Measurements from ENCODE around the gene CPT1B.

Gene CPT1B

DNA sequence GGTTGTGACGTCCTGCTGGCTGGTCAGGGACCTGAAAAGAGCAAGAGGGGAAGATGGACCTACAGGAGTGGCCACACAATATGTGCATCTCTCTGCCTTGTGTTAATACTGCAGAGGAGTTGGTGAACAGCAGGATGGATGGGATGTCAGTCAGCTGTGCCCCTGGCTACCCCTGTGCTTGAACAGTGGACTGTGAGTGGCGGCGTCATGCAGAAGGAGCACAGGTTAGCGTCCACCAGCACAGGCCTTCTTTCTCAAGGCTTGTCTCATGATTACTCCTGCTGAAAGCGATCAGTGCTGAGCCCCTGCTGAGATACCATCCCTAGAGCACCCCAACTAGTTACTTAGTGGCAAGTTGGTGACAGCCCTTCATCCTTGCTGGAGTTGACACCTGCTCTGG lies 8.2 kb upstream of the CPT1B start:
- Histone ChIP-seq H3K36me3 (ENCODE audit: insufficient read depth, low read length) (no peaks in the 10 kb centered on the region), H3K9me3 (ENCODE audit: low read length) (peaks cover 3% of the 10 kb centered on the region), H2AFZ (ENCODE audit: low read depth, low read length) (no peak overlapping the region), H3K4me1 (ENCODE audit: insufficient read depth, low read length) (peaks cover 11% of the 10 kb centered on the region), H3K4me3 (ENCODE audit: low read length) (no peak overlapping the region), H3K27me3 (ENCODE audit: insufficient read depth, low read length) (no peaks in the 10 kb centered on the region)

DNA sequence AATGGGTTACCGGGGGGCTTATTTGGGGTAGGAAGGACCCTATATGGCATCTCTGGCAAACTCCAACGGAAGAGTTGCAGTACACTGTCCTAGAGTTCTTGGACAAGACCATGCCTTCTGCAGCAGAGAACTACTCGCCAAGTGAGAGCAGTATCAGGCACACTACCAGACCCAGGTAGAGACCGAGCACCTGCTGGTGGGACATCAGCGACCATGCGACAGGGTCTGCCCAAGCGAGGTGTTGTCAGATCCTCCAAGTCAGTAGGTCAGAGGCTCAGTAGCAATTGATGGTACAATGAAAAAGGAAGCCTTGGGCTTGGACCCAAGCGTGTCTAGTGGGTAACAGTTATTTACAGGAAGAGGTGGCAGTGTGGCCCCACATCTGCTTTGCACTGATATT lies 7.6 kb upstream of the CPT1B start:
- Histone ChIP-seq H3K9me3 (ENCODE audit: low read length) (peaks cover 3% of the 10 kb centered on the region), H3K4me1 (ENCODE audit: insufficient read depth, low read length) (peaks cover 13% of the 10 kb centered on the region), H3K36me3 (ENCODE audit: insufficient read depth, low read length) (peaks cover 6% of the 10 kb centered on the region), H3K4me3 (ENCODE audit: low read length) (no peak overlapping the region), H3K27me3 (ENCODE audit: insufficient read depth, low read length) (no peaks in the 10 kb centered on the region), H2AFZ (ENCODE audit: low read depth, low read length) (no peak overlapping the region)

DNA sequence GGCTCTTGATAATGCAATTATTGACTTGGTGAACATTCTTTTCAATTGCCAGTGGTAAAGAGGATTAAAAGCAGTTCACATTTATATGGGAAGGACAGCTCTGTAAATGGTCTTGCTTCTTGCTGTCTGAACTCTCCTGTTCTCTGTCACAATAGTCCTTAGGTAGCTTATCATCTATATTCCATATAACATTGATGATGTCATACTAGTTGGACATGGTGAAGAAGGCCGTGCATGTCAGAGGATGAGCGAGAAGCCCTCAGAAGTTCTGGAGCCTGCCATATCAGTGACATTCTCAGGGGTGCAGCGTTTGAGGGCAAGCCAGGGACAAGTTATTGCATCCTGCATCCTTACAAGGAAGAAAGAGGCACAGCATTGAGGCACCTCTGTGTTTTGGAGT lies 7.0 kb upstream of the CPT1B start:
- Histone ChIP-seq H3K27me3 (ENCODE audit: insufficient read depth, low read length) (no peaks in the 10 kb centered on the region), H3K4me3 (ENCODE audit: low read length) (no peak overlapping the region)

DNA sequence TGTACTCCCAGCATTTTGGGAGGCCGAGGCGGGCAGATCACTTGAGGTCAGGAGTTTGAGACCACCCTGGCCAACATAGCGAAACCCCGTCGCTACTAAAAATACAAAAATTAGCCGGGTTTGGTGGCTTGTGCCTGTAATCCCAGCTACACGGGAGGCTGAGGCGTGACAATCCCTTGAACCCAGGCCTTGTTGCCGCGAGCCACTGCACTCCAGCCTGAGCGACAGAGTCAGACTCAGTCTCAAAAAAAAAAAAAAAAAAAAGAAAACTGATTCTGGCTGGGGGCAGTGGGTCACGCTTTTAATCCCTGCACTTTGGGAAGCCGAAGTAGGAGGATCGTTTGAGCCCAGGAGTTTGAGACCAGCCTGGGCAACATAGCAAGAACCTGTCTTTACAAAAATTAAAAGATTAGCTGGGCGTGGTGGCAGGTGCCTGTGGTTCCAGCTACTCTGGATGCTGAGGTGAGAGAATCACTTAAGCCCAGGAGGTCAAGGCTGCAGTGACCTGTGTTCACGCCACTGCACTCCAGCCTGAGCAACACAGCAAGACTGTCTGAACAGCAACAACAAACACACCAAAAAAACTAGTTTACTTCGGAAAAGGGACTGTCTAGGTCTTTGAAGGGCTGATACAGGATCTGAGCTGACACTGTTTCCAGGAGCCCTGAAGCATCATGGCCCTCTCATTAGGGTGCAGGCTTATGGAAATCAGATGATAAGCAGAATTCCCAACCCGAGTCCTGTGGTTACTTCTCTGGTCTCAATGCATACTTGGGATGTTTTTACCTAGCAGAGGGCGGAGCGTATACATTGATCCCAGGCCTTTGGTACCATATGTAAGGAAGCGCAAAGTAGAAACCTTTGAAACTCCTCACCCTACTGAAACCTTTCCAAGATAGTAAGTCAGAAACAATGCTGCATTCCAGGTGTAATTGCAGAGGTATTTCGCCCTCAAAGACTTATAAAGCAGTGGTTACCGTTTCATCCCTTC lies 6.2 kb upstream of the CPT1B start:
- H3K4me3 ChIP-seq (ENCODE audit: low read length), result no peak overlapping the region
- no peaks in the 10 kb centered on the region for H3K27me3 ChIP-seq (ENCODE audit: insufficient read depth, low read length)
- H3K4me1 ChIP-seq (ENCODE audit: insufficient read depth, low read length), result peaks cover 13% of the 10 kb centered on the region
- H3K36me3 ChIP-seq (ENCODE audit: insufficient read depth, low read length), result peaks cover 18% of the 10 kb centered on the region
- no peak overlapping the region for H2AFZ ChIP-seq (ENCODE audit: low read depth, low read length)
- peaks cover 3% of the 10 kb centered on the region for H3K9me3 ChIP-seq (ENCODE audit: low read length)

More for the DNA sequence above, 7.0 kb upstream of the CPT1B start:
- Histone ChIP-seq H3K4me1 (ENCODE audit: insufficient read depth, low read length) (peaks cover 13% of the 10 kb centered on the region), H3K9me3 (ENCODE audit: low read length) (peaks cover 3% of the 10 kb centered on the region), H3K36me3 (ENCODE audit: insufficient read depth, low read length) (peaks cover 9% of the 10 kb centered on the region), H2AFZ (ENCODE audit: low read depth, low read length) (no peak overlapping the region)

DNA sequence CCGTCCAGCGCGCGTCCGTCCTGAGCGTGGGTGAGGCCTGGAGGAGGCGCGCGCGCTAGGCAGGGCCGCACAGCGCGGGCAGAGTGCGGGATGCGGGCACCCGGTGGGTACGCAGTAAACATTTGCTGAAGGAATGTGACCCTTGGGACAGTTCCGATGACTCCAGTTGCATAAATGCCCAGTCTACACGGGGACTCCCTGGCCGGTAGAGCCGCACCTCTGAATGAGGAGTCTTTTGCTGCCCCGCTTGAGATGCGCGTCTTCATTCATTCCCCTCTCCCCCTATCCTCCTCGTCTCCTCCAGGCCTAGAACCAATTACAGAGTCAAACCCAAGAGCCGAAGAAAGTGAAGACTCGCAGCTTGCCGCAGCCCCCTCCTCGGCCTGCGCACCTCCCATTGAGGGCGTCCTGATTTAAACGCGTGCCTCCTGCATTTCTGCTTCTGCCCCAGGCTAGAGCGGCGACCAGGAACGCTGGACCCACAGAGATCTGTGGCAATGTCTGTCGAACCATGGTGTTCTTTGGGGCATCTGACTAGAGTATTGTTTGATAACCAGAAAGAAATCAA lies 5.2 kb upstream of the CPT1B start:
- Histone ChIP-seq H3K4me3 (ENCODE audit: low read length) (peak overlapping the region; percentile 86), H2AFZ (ENCODE audit: low read depth, low read length) (peak overlapping the region; percentile 58), H3K36me3 (ENCODE audit: insufficient read depth, low read length) (peaks cover 27% of the 10 kb centered on the region), H3K4me1 (ENCODE audit: insufficient read depth, low read length) (peaks cover 13% of the 10 kb centered on the region), H3K9me3 (ENCODE audit: low read length) (no peaks in the 10 kb centered on the region), H3K27me3 (ENCODE audit: insufficient read depth, low read length) (no peaks in the 10 kb centered on the region)

DNA sequence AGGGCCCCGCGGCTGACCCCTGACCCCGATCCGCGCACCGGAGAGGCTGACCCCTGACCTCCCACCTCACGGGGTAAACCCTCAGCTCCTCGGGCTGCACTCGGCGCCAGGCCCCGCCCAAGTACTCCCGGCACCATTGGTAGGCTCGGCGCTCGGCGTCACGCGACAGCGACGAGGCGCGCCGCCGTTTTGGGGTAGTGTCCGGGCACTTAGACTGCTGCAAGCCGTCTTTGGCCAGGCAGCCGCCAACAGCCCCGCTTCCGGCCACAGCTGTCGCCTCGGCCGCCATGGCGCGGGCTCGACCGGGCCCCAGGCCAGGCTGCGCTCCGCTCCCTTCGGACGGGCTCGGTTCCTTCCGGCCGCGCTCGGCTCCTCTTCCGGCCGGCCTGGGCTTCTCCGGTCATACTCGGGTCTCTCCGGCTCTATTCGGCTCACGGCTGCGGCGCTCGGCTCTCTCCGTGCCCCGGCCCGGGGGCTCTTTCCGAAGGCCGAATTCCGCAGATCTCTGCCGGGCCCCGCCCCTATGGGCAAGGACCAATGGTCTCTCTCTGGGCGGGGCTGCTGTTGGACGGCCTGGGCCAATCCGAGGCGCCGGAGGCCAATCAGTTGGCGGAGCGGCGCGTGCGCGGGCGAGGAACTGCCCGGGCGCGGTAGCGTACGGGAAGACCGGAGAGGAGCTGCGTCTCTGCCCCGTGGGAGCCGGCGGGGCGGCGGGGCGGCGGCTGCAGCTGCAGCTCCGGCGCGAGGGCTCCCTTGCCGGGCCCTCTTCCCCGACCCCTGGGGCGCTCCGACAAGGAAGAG lies 4.5 kb upstream of the CPT1B start, which contains the start of gene CHKB:
CHKB (minus strand) TSS at position 357 of the 801 bp plus-strand sequence; CDS start at position 289, 68 bp downstream.
- H3K4me1 ChIP-seq (ENCODE audit: insufficient read depth, low read length), result peaks cover 13% of the 10 kb centered on the region
- H3K4me3 ChIP-seq (ENCODE audit: low read length), result peak within 1 kb of the TSS; percentile 86
- H3K36me3 ChIP-seq (ENCODE audit: insufficient read depth, low read length), result peaks cover 28% of the 10 kb centered on the region
- no peaks in the 10 kb centered on the region for H3K27me3 ChIP-seq (ENCODE audit: insufficient read depth, low read length)
- H3K9me3 ChIP-seq (ENCODE audit: low read length), result no peaks in the 10 kb centered on the region
- H2AFZ ChIP-seq (ENCODE audit: low read depth, low read length), result peak within 1 kb of the TSS; percentile 82

DNA sequence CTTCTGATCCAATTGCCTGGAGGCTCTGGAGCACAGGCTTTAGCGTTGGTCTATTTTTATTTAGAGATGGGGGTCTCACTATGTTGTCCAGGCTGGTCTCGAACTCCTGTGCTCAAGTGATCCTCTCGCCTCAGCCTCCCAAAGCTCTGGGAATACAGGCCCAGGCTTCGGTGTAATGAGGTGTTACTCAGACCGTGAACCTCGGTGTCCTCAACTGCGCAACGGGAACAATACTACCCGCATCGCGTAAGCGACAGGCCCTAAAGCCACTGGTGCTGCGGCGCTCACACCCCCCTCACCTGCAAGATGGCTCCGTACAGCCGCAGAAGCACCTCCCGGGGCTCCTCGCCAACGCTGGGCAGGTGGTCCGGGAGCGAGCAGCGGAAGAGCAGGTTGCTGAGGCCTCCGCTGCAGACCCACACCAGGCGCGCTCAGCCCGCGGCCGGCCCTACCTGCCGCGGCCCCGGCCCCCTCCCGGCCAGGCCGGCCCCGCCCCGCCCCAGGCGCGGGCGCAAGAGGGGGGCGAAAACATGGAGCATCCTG lies 3.8 kb upstream of the CPT1B start:
- Histone ChIP-seq H3K9me3 (ENCODE audit: low read length) (no peaks in the 10 kb centered on the region), H3K36me3 (ENCODE audit: insufficient read depth, low read length) (peaks cover 28% of the 10 kb centered on the region), H2AFZ (ENCODE audit: low read depth, low read length) (peak overlapping the region; percentile 82), H3K4me1 (ENCODE audit: insufficient read depth, low read length) (peaks cover 13% of the 10 kb centered on the region), H3K27me3 (ENCODE audit: insufficient read depth, low read length) (no peaks in the 10 kb centered on the region), H3K4me3 (ENCODE audit: low read length) (peak overlapping the region; percentile 86)

DNA sequence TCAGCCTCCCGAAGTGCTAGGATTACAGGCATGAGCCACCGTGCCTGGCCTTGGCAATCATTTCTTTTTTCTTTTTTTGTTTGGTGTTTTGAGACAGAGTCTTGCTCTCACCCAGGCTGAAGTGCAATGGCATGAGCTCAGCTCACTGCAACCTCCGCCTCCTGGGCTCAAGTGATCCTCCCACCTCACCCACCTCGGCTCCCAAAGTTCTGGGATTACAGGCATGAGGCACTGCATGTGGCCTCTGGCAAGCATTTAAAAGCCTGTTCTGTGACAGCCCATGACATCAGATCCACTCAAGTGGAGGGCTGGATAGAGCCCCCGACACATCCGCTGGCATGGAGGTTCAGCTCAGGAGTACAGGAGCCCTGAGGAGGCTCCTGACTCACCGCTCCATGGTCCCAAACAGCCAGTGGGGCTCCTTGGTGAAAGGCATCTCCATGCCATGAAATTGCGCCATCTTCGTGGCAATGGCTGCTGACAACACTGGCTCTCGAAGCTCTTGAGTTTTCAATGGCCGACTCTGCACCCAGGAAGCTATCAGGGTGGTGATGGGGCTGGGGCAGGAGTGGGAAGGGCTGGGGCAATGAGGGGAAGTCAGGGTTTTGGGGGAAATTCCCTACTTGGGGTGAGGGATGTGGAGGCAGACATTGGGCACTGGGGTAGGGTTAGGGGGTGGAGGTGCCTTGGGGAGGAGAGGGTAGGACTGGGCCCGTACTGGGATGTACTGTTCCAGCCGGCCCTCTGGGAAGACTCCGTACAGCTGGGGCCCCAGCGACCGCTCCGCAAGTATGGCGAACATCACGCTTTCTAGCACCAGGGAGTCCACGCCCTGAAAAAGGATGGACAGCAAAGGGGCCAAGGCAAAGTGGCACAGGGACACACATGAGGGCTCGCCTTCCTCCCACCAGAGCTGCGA lies 3.1 kb upstream of the CPT1B start:
- no peak overlapping the region for H2AFZ ChIP-seq (ENCODE audit: low read depth, low read length)
- peak overlapping the region; percentile 86 for H3K4me3 ChIP-seq (ENCODE audit: low read length)
- H3K9me3 ChIP-seq (ENCODE audit: low read length), result no peaks in the 10 kb centered on the region
- peaks cover 13% of the 10 kb centered on the region for H3K4me1 ChIP-seq (ENCODE audit: insufficient read depth, low read length)
- peaks cover 28% of the 10 kb centered on the region for H3K36me3 ChIP-seq (ENCODE audit: insufficient read depth, low read length)
- H3K27me3 ChIP-seq (ENCODE audit: insufficient read depth, low read length), result no peaks in the 10 kb centered on the region

DNA sequence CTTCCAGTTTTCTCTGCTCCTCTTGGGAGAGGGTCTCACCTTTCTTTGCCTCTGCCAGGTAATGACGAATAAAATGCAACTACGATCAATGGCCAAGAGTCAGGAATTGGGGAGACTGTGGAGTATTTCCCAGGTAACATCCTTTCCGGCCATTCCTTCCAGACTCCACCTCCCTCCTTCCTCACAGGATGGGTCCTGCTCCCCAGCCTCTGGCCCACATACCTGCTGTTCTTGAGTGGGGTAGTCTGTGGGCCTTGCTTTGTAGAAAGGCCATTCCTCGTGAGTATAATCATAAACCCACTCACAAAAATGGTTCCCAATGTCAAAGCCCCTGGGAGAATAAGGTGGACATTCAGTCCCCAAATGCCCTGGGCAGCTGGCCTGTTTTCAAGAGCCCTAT lies 1.5 kb upstream of the CPT1B start:
- no peak overlapping the region for H3K4me3 ChIP-seq (ENCODE audit: low read length)
- no peaks in the 10 kb centered on the region for H3K27me3 ChIP-seq (ENCODE audit: insufficient read depth, low read length)
- H2AFZ ChIP-seq (ENCODE audit: low read depth, low read length), result no peak overlapping the region
- no peaks in the 10 kb centered on the region for H3K9me3 ChIP-seq (ENCODE audit: low read length)
- peaks cover 13% of the 10 kb centered on the region for H3K4me1 ChIP-seq (ENCODE audit: insufficient read depth, low read length)
- H3K36me3 ChIP-seq (ENCODE audit: insufficient read depth, low read length), result peaks cover 34% of the 10 kb centered on the region

DNA sequence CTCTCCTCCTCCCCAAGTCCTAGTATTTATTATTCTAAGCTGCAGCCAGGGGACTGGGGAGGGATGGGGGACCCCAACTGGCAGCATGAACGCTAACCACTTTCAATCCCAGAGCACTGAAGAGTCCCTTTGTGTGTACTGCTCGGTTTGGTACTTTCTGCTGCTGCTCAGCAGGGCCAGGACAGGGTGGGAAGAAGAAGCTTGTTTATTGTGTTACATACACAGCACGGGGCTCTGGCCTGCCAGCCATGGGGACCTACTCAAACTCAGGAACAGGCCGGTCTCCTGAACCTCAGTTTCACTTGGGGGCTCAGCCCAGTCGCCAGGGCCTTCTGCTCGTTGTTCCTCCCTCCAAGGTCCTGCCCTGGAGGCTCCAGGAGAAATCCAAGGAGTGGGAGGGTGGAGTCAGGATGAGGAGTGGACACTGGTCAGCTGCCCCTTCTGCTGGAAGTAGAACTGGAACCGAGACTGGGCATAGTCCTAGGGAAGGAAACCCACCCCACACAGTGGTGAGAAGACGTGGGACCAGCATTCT lies 616 bp upstream of the CPT1B start:
- no peak overlapping the region for H3K4me3 ChIP-seq (ENCODE audit: low read length)

DNA sequence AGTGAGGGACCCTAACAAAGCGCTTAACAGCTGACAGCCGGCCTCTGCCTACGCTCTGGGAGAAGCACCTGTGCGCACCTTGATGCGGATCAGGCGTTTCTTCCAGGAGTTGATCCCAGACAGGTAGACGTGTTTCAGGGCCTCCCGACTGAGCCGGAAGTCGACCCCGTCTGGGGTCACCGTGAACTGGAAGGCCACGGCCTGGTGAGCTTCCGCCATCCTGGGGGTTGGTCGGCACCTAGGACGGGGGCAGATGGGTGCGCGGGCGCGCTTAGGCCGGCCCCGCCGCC lies 585 bp downstream of the CPT1B start:
- H3K9me3 ChIP-seq (ENCODE audit: low read length), result no peaks in the 10 kb centered on the region
- H3K27me3 ChIP-seq (ENCODE audit: insufficient read depth, low read length), result no peaks in the 10 kb centered on the region
- no peak overlapping the region for H3K4me3 ChIP-seq (ENCODE audit: low read length)
- H3K36me3 ChIP-seq (ENCODE audit: insufficient read depth, low read length), result peaks cover 41% of the 10 kb centered on the region
- H3K4me1 ChIP-seq (ENCODE audit: insufficient read depth, low read length), result peaks cover 8% of the 10 kb centered on the region
- H2AFZ ChIP-seq (ENCODE audit: low read depth, low read length), result no peak overlapping the region

More for the DNA sequence above, 616 bp upstream of the CPT1B start:
- Histone ChIP-seq H3K27me3 (ENCODE audit: insufficient read depth, low read length) (no peaks in the 10 kb centered on the region), H2AFZ (ENCODE audit: low read depth, low read length) (no peak overlapping the region), H3K9me3 (ENCODE audit: low read length) (no peaks in the 10 kb centered on the region), H3K4me1 (ENCODE audit: insufficient read depth, low read length) (peaks cover 13% of the 10 kb centered on the region), H3K36me3 (ENCODE audit: insufficient read depth, low read length) (peaks cover 34% of the 10 kb centered on the region)
